Astrocyte of the spinal cord (primary cell): ENCODE data around the gene CADM3.

ENCODE experiments used
- DNase-seq: peaks from one replicate; pipeline ENCODE4 v3.0.0; 2011; ENCODE audit warnings: low read depth, low spot score
- H3K4me3 ChIP-seq: 2 replicates; pipeline ENCODE4 v1.5.1; 2011; ENCODE audit warnings: low read depth, mild to moderate bottlenecking, low read length, moderate library complexity
- in situ Hi-C: cut with HindIII; loops from 2 replicates; pipeline ENCODE4 v1.10.0; 2017; ENCODE audit warnings: low sequenced_read_pairs
- TF ChIP-seq, protein P1 (sequence below): IDR thresholded peaks from 2 replicates; pipeline ENCODE4 v1.5.1; 2012; ENCODE audit warnings: low read depth, mild to moderate bottlenecking, low read length, inconsistent platforms

Gene CADM3

GRCh38 chr1:159203610-159204009 lies 32.2 kb downstream of the CADM3 start:
- in situ Hi-C loops, result no loop called here
- no peak overlapping the region for H3K4me3 ChIP-seq
- no peak for DNase-seq
- TF ChIP-seq, protein P1, sequence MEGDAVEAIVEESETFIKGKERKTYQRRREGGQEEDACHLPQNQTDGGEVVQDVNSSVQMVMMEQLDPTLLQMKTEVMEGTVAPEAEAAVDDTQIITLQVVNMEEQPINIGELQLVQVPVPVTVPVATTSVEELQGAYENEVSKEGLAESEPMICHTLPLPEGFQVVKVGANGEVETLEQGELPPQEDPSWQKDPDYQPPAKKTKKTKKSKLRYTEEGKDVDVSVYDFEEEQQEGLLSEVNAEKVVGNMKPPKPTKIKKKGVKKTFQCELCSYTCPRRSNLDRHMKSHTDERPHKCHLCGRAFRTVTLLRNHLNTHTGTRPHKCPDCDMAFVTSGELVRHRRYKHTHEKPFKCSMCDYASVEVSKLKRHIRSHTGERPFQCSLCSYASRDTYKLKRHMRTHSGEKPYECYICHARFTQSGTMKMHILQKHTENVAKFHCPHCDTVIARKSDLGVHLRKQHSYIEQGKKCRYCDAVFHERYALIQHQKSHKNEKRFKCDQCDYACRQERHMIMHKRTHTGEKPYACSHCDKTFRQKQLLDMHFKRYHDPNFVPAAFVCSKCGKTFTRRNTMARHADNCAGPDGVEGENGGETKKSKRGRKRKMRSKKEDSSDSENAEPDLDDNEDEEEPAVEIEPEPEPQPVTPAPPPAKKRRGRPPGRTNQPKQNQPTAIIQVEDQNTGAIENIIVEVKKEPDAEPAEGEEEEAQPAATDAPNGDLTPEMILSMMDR, result no peak

GRCh38 chr1:159204161-159205141 lies 33.0 kb downstream of the CADM3 start, which contains the start of gene ACKR1:
ACKR1 (plus strand) TSS chr1:159204875; CDS start chr1:159204960, 85 bp downstream.
- in situ Hi-C loops, result no loop called here
- DNase-seq, result no peak
- TF ChIP-seq, protein P1, result no peak
- no peak within 1 kb of the TSS for H3K4me3 ChIP-seq

- in situ Hi-C loops, result no loop called here
- DNase-seq, result no peak
- TF ChIP-seq, protein P1, result no peak
- no peak overlapping the region for H3K4me3 ChIP-seq
Observed at GRCh38 chr1:159205225-159205624, 33.8 kb downstream of the CADM3 start.

- TF ChIP-seq, protein P1, result no peak
- no peak overlapping the region for H3K4me3 ChIP-seq
- DNase-seq, result no peak
- in situ Hi-C loops, result no loop called here
Observed at GRCh38 chr1:159206110-159206509, 34.7 kb downstream of the CADM3 start.

- in situ Hi-C loops, result no loop called here
- DNase-seq, result no peak
- TF ChIP-seq, protein P1, result no peak
Observed at GRCh38 chr1:159207080-159207479, 35.7 kb downstream of the CADM3 start.

GRCh38 chr1:159207774-159208173 lies 36.4 kb downstream of the CADM3 start:
- TF ChIP-seq, protein P1, result no peak

More at GRCh38 chr1:159207080-159207479, 35.7 kb downstream of the CADM3 start:
- H3K4me3 ChIP-seq, result no peak overlapping the region

More at GRCh38 chr1:159207774-159208173, 36.4 kb downstream of the CADM3 start:
- DNase-seq, result no peak
- H3K4me3 ChIP-seq, result no peak overlapping the region
- in situ Hi-C loops, result no loop called here
